GM13976 (cell line): ENCODE results near the gene RAP2B.
"Not testable (repeated sequence)": the region's sequence is repeated elsewhere in the genome, so short reads cannot be mapped to it uniquely, and the experiment has no call there.

Source experiments
- DNase-seq: peaks from one replicate; pipeline ENCODE4 v3.0.0; 2012; ENCODE audit warnings: low spot score
- CTCF ChIP-seq: IDR thresholded peaks from 2 replicates; pipeline ENCODE4 v1.5.1; 2012; ENCODE audit warnings: borderline replicate concordance, mild to moderate bottlenecking; ENCODE audit not compliant: insufficient read depth; ENCODE audit errors: extremely low read depth, missing control alignments, control extremely low read depth
- in situ Hi-C: fragments of 300-500 bp; cut with MboI; formaldehyde crosslinking; loops from one replicate; pipeline ENCODE4 v1.12.0; 2022; ENCODE audit warnings: low sequenced_read_pairs, mixed read lengths, inconsistent platforms; ENCODE audit not compliant: unreplicated experiment

The RAP2B gene

GRCh38 chr3:153145454-153145853 lies 16.6 kb upstream of the RAP2B start:
- TF ChIP-seq CTCF = no peak
- in situ Hi-C loops = no loop called here
- no peak for DNase-seq

GRCh38 chr3:153146191-153147053 lies 15.6 kb upstream of the RAP2B start:
- in situ Hi-C loops = no loop called here
- DNase-seq = no peak
- no peak for TF ChIP-seq CTCF

- DNase-seq = no peak
- in situ Hi-C loops = loop anchor here (25.0 kb wide), 1 partner anchor 611 kb away; no protein-coding TSS in a partner anchor
- no peak for TF ChIP-seq CTCF
These were observed 11.0 kb upstream of the RAP2B start for GRCh38 chr3:153150991-153151390.

- in situ Hi-C loops = loop anchor here (25.0 kb wide), 1 partner anchor 607 kb away; no protein-coding TSS in a partner anchor
These were observed 6.2 kb upstream of the RAP2B start for GRCh38 chr3:153155786-153156185.

GRCh38 chr3:153158189-153158588 lies 3.8 kb upstream of the RAP2B start:
- in situ Hi-C loops = loop anchor here (25.0 kb wide), 1 partner anchor 604 kb away; no protein-coding TSS in a partner anchor
- no peak for DNase-seq
- no peak for TF ChIP-seq CTCF

More at GRCh38 chr3:153155786-153156185, 6.2 kb upstream of the RAP2B start:
- DNase-seq = not testable (repeated sequence)

- no peak for DNase-seq
- TF ChIP-seq CTCF = no peak
- in situ Hi-C loops = loop anchor here (25.0 kb wide), 1 partner anchor 603 kb away; no protein-coding TSS in a partner anchor
These were observed 2.9 kb upstream of the RAP2B start for GRCh38 chr3:153158961-153159735.
